Astrocyte (in vitro differentiated cells and primary cell): ENCODE results near the gene MREG. TPM values are rescaled to one million over a fixed set of nuclear protein-coding genes. Genes with fewer than 3 reads are reported as not detected.

Source experiments
- DNase-seq: peaks from one replicate; pipeline ENCODE4 v3.0.0-alpha.2; 2010; ENCODE audit warnings: low read depth
- FAIRE-seq: peaks from 2 replicates; lab custom pipeline; 2011; peaks lifted over from hg19 to GRCh38; lab: Jason Lieb, UNC
- H2AFZ ChIP-seq: 2 replicates; pipeline ENCODE4 v1.6.0; 2012; ENCODE audit warnings: low read depth, low read length, inconsistent platforms
- H3K27ac ChIP-seq: 2 replicates; pipeline ENCODE4 v1.5.1; 2011; ENCODE audit warnings: low read depth, low read length, inconsistent platforms
- H3K27me3 ChIP-seq: 2 replicates; pipeline ENCODE4 v1.6.0; 2011; ENCODE audit warnings: low read length, inconsistent platforms; ENCODE audit not compliant: insufficient read depth
- H3K36me3 ChIP-seq: 2 replicates; pipeline ENCODE4 v1.5.1; 2011; ENCODE audit warnings: low read length, inconsistent platforms; ENCODE audit not compliant: insufficient read depth
- H3K4me1 ChIP-seq: 2 replicates; pipeline ENCODE4 v1.5.1; 2011; ENCODE audit warnings: low read length, inconsistent platforms; ENCODE audit not compliant: insufficient read depth
- H3K4me2 ChIP-seq: 2 replicates; pipeline ENCODE4 v1.6.0; 2012; ENCODE audit warnings: low read length, inconsistent platforms
- H3K4me3 ChIP-seq: 2 replicates; pipeline ENCODE4 v1.5.1; 2011; ENCODE audit warnings: low read depth, mild to moderate bottlenecking, low read length, inconsistent platforms; ENCODE audit not compliant: insufficient read depth
- H3K79me2 ChIP-seq: 2 replicates; pipeline ENCODE4 v1.6.0; 2012; ENCODE audit warnings: mild to moderate bottlenecking, low read length, inconsistent platforms; ENCODE audit not compliant: insufficient read depth
- H3K9ac ChIP-seq: 2 replicates; pipeline ENCODE4 v1.6.0; 2012; ENCODE audit warnings: mild to moderate bottlenecking, low read length, inconsistent platforms
- H3K9me3 ChIP-seq: 2 replicates; pipeline ENCODE4 v1.5.1; 2012; ENCODE audit warnings: low read depth, mild to moderate bottlenecking, low read length, inconsistent platforms; ENCODE audit not compliant: insufficient read depth
- H4K20me1 ChIP-seq: 2 replicates; pipeline ENCODE4 v1.6.0; 2012; ENCODE audit warnings: low read length, inconsistent platforms; ENCODE audit not compliant: insufficient read depth
- H3K27ac Mint-ChIP-seq: one replicate; pipeline ENCODE4 v1.8.0; 2021; ENCODE audit warnings: mild to moderate bottlenecking, mixed read lengths; ENCODE audit not compliant: unreplicated experiment
- H3K27me3 Mint-ChIP-seq: one replicate; pipeline ENCODE4 v1.8.0; 2021; ENCODE audit warnings: low read depth, mixed read lengths; ENCODE audit not compliant: unreplicated experiment
- H3K36me3 Mint-ChIP-seq: one replicate; pipeline ENCODE4 v1.8.0; 2021; ENCODE audit warnings: low read depth, mixed read lengths; ENCODE audit not compliant: unreplicated experiment
- H3K4me1 Mint-ChIP-seq: one replicate; pipeline ENCODE4 v1.8.0; 2021; ENCODE audit warnings: low read depth, mixed read lengths; ENCODE audit not compliant: unreplicated experiment
- H3K4me3 Mint-ChIP-seq: one replicate; pipeline ENCODE4 v1.8.0; 2021; ENCODE audit warnings: mild to moderate bottlenecking, moderate library complexity, mixed read lengths; ENCODE audit not compliant: unreplicated experiment
- H3K9me3 Mint-ChIP-seq: one replicate; pipeline ENCODE4 v1.8.0; 2021; ENCODE audit warnings: mild to moderate bottlenecking, mixed read lengths; ENCODE audit not compliant: unreplicated experiment
- EZH2 ChIP-seq: IDR thresholded peaks from 2 replicates; pipeline ENCODE4 v1.6.1; 2012; ENCODE audit warnings: mild to moderate bottlenecking, low read length, inconsistent platforms; ENCODE audit not compliant: insufficient read depth
- total RNA-seq: library from RNA; stranded (reverse); gene quantifications from 2 replicates; pipeline ENCODE4 v1.2.1, GENCODE V29; 2021
- TF ChIP-seq, protein P1 (sequence below): IDR thresholded peaks from 2 replicates; pipeline ENCODE4 v1.5.1; 2011; ENCODE audit warnings: low read depth, mild to moderate bottlenecking, inconsistent platforms, low read length, moderate library complexity; ENCODE audit not compliant: insufficient read depth

MREG gene
- total RNA-seq, 1 donor from 2014 or later: 7.8 TPM

DNA sequence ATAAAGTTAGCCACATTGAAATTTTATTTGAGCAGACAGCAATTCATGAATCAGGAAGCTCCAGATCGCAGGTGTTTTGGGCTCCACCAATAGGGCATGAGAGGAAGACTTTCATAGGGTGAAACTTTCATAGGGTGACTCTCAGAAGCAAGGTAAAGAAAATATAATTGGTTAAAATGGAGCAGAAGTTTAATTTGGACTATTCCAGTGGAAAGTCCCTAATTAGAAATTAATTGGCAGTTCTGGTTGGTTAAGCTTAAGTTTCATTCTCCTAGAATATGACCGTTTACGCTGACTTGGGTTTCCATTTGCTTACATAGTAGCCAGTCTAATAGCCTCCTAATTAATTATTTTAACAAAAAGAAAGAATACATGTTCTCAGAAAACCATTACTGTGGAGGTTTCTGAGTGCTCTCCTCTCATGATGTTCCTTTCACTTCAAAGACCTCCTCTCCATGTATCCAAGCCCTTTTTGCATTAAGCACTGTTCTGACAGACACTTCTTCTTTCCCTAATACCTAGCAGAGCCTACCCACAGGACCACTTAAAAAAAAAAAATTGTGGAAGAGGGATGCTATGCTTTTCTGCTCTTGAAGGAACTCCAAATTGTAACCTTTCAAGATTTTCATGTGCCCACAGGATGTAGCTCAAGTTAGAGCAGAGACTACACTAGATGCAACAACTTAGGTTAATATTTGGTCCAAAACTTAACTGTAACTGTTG is 99.1 kb downstream of the MREG start:
- no peaks in the 10 kb centered on the region for H4K20me1 ChIP-seq
- peaks cover 13% of the 10 kb centered on the region for H3K4me1 ChIP-seq
- no peak overlapping the region for H3K4me3 ChIP-seq
- H2AFZ ChIP-seq: no peak overlapping the region
- H3K9ac ChIP-seq: no peak overlapping the region
- TF ChIP-seq, protein P1, sequence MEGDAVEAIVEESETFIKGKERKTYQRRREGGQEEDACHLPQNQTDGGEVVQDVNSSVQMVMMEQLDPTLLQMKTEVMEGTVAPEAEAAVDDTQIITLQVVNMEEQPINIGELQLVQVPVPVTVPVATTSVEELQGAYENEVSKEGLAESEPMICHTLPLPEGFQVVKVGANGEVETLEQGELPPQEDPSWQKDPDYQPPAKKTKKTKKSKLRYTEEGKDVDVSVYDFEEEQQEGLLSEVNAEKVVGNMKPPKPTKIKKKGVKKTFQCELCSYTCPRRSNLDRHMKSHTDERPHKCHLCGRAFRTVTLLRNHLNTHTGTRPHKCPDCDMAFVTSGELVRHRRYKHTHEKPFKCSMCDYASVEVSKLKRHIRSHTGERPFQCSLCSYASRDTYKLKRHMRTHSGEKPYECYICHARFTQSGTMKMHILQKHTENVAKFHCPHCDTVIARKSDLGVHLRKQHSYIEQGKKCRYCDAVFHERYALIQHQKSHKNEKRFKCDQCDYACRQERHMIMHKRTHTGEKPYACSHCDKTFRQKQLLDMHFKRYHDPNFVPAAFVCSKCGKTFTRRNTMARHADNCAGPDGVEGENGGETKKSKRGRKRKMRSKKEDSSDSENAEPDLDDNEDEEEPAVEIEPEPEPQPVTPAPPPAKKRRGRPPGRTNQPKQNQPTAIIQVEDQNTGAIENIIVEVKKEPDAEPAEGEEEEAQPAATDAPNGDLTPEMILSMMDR: no peak
- no peak for TF ChIP-seq EZH2
- no peak overlapping the region for H3K4me3 Mint-ChIP-seq
- peaks cover 21% of the 10 kb centered on the region for H3K4me1 Mint-ChIP-seq
- no peak overlapping the region for H3K27ac Mint-ChIP-seq
- H3K9me3 ChIP-seq: no peaks in the 10 kb centered on the region
- no peaks in the 10 kb centered on the region for H3K36me3 Mint-ChIP-seq
- H3K4me2 ChIP-seq: no peak overlapping the region
- H3K36me3 ChIP-seq: no peaks in the 10 kb centered on the region
- no peaks in the 10 kb centered on the region for H3K27me3 ChIP-seq
- no peaks in the 10 kb centered on the region for H3K27me3 Mint-ChIP-seq
- FAIRE-seq (no peak), DNase-seq (no peak)
- H3K9me3 Mint-ChIP-seq: peaks cover 1% of the 10 kb centered on the region
- no peak overlapping the region for H3K27ac ChIP-seq
- no peaks in the 10 kb centered on the region for H3K79me2 ChIP-seq

DNA sequence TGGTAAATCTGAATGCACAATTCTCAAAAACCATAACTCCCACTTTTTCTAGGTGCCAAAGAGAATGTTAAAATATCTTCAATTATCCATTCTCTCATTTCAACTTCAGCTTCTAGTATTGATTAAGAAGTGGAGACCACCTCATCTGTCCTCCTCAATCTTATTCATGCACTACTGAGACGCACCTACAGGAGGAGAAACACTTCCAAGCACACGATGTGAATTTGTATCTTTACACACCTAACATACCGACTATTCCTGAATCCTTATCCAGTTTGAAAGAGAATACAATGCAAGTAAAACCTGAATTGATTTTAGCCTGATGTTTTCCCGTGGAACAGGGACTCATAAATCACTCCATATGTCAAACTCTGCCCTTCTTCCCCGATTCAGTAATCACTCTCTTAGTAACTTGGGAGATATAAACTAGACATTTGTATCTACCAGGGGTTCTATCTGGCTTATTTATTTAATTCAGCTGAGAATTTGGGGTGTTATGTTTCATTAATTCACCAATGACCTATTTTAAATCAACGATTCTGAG is 101.0 kb downstream of the MREG start:
- Histone ChIP-seq H3K36me3 (no peaks in the 10 kb centered on the region), H2AFZ (no peak overlapping the region), H3K9me3 (no peaks in the 10 kb centered on the region), H3K27ac (no peak overlapping the region), H4K20me1 (no peaks in the 10 kb centered on the region), H3K9ac (no peak overlapping the region), H3K4me3 (no peak overlapping the region), H3K4me1 (no peaks in the 10 kb centered on the region), H3K27me3 (no peaks in the 10 kb centered on the region), H3K4me2 (no peak overlapping the region), H3K79me2 (no peaks in the 10 kb centered on the region)
- Mint-ChIP-seq H3K27ac (no peak overlapping the region), H3K4me3 (no peak overlapping the region), H3K9me3 (peaks cover 3% of the 10 kb centered on the region), H3K4me1 (peaks cover 7% of the 10 kb centered on the region), H3K27me3 (no peaks in the 10 kb centered on the region), H3K36me3 (no peaks in the 10 kb centered on the region)
- TF ChIP-seq, protein P1: no peak
- no peak for TF ChIP-seq EZH2
- no peak for DNase-seq
- FAIRE-seq: no peak
